ENCODE results near the gene SPRYD3. TPM values are rescaled to one million over a fixed set of nuclear protein-coding genes. Genes with fewer than 3 reads are reported as not detected.

Gene SPRYD3, protein sequence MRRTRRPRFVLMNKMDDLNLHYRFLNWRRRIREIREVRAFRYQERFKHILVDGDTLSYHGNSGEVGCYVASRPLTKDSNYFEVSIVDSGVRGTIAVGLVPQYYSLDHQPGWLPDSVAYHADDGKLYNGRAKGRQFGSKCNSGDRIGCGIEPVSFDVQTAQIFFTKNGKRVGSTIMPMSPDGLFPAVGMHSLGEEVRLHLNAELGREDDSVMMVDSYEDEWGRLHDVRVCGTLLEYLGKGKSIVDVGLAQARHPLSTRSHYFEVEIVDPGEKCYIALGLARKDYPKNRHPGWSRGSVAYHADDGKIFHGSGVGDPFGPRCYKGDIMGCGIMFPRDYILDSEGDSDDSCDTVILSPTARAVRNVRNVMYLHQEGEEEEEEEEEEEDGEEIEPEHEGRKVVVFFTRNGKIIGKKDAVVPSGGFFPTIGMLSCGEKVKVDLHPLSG
- total RNA-seq, result 9.3 and 25.7 TPM in 2 replicates

DNA sequence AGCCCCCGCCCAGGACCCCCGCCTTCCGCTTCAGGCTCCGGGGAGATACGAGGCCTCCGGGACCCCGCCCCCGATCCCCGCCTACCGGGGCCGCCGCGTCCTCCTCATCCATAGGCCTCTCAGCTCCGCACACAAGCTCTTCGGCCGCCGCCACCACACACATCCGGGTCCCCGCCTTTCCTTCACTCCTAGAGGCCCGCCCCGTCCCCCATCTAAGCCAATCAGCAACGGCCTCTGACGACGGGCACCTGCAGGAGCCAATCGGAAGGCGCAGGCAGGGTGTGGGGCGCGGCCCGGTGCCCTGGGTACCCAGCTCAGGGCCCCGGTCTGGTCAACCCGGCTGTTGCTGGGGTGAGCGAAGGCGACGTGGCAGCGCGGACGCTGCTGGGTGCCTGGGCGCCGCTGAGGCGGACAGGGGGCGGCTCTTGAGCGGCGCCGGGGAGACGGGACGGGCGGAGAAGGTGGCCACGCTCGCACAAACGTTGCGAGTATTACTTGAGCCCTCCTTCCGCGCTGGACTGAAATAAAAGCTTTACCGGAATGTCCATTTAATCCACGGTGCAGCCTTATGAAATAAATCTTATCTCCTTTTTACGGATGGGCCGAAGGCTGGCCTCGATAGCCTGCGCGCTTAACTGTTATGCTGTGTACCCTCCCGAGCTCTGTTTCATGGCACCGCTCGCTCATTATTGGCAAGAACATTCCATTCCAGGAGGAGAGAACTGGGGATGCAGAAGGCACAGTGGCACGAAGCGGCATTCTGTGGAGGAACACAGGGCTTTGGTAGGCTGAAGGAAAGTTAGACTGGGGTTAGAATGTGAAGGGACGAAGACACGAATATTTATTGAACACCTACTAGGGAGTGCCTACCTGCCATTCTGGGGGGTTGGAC is at the start of gene SPRYD3:
SPRYD3 (minus strand) TSS at position 165 of the 892 bp plus-strand sequence; CDS start at position 108, 57 bp downstream.

DNA sequence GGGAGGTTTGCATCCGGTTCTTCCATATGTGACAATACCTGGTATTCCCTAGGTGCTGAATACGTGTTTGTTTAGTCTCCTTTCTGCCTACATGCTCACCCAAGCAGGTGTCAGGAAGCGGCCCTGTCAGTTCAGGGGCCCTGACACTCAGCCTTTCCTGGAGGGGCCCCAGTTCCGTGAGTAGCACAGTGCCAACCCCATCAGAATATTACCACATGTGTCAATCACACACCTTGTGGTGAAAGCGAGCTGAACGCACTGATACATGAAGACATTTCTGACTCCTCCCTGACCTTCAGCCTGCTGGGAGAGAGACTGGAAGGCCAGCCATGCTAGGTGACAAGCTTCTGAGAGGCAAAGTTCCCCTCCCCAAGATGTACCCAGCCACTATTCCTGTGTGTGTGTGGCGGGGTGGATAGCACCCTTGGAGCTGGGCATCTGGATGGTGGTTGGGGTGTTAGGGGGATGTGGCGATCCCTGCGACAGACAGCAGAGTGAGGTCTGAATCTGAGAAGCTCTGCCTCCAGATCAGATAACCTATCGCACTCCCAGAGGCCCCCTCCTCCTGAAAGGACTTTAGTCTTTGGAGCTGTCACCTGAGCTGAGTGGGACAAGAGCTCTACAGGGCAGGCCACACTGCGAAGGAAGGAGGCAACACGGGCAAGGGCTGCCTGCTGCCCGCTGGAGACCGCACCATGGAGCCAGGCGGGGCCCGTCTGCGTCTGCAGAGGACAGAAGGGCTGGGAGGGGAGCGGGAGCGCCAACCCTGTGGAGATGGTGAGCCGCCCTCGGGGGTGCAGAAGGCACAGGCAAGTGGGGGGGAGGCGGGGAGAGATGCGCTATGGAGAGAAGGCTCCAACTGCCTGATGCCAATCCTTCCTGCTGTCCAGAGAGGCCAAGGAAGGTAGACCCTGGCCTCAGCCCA is 24.0 kb upstream of the SPRYD3 start, which contains the start of gene SOAT2:
SOAT2 (plus strand) TSS at position 604 of the 925 bp plus-strand sequence; CDS start at position 696, 92 bp downstream.

DNA sequence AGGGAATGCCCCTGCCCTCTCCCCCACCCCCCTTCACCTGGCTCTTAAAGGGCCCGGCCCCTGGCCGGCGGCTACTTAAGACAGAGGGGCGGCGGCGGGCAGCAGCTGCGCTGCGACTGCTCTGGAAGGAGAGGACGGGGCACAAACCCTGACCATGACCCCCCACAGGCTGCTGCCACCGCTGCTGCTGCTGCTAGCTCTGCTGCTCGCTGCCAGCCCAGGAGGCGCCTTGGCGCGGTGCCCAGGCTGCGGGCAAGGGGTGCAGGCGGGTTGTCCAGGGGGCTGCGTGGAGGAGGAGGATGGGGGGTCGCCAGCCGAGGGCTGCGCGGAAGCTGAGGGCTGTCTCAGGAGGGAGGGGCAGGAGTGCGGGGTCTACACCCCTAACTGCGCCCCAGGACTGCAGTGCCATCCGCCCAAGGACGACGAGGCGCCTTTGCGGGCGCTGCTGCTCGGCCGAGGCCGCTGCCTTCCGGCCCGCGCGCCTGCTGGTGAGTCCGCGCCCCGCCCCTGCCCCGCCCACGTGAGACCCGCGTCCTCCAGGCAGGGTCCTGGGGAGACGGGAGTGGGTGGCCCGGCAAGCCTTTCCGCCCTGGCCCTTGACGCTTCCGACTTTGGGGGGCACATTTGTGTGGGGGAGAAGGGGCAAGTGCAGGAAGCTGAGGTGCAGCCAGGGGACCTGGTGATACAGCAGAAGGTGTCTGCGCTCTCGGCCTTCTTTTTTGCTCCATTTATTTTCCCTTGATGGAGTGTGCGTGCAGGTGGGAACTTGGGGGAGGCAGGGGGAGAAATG is 18.6 kb upstream of the SPRYD3 start, which contains the start of gene IGFBP6:
IGFBP6 (plus strand) TSS at position 104 of the 790 bp plus-strand sequence; CDS start at position 155, 51 bp downstream.

DNA sequence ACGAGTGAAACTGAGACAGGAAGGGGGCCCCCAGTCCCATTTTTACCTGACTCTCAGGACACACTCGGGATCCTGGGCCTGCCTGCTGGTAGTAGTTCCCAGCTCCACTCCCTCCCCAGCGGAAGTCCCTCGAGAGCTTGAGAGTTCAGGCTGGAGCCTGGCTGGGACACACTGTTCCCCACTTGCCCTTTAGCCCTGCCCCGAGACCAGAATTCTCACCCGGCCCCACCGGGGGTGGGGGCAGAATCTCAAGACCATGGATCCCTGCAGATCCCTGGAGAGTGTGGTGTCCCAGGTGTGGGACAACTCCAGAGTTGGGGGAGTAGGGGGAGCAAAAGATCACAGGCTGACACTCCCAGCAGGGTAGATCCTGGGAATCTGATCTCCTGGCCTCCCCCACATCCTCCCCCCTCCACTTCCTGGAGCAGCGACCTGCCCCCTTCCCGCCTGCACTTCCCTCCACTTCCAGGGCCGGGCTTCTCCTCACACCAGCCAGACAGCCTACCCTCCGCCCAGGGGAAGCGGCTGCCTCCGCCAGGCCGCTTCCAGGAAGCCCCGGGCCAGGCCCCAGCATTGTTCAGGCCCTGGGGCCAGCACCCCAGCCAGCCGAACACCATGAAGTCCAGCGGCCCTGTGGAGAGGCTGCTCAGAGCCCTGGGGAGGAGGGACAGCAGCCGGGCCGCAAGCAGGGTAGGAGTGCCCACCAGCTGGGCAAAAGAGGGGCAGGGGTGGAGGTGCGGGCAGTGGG is 29.4 kb downstream of the SPRYD3 start, which contains the start of gene TNS2:
TNS2 (plus strand) TSS at position 495 of the 748 bp plus-strand sequence; CDS start at position 616, 121 bp downstream.

Other genes with a start within 250 kb of the SPRYD3 start
- not detected in 2 replicates for gene KRT79, start 245.1 kb downstream of the SPRYD3 start, total RNA-seq
- gene KRT78, start 230.4 kb downstream of the SPRYD3 start, total RNA-seq, result not detected in 2 replicates
- gene KRT8, start 174.3 kb downstream of the SPRYD3 start, total RNA-seq, result 32.7 and 229 TPM in 2 replicates
- gene KRT18, start 130.3 kb downstream of the SPRYD3 start, total RNA-seq, result 40.2 and 303 TPM in 2 replicates
- gene EIF4B, start 72.9 kb downstream of the SPRYD3 start, total RNA-seq, result 476 and 883 TPM in 2 replicates
- gene TNS2, start 29.3 kb downstream of the SPRYD3 start, total RNA-seq, result 44.6 and 127 TPM in 2 replicates
- 162 and 1,029 TPM in 2 replicates for gene IGFBP6, start 18.3 kb upstream of the SPRYD3 start, total RNA-seq
- gene SOAT2, start 24.1 kb upstream of the SPRYD3 start, total RNA-seq, result 0.48 TPM in 1 of 2 replicates, not detected in the other
- gene ZNF740, start 101.3 kb upstream of the SPRYD3 start, total RNA-seq, result 7.4 and 9.4 TPM in 2 replicates
- 1.2 and 7.5 TPM in 2 replicates for gene CSAD, start 101.5 kb upstream of the SPRYD3 start, total RNA-seq
- not detected in 2 replicates for gene ITGB7, start 127.9 kb upstream of the SPRYD3 start, total RNA-seq
- gene RARG, start 152.8 kb upstream of the SPRYD3 start, total RNA-seq, result 27.5 and 37.2 TPM in 2 replicates
- gene ESPL1, start 188.9 kb upstream of the SPRYD3 start, total RNA-seq, result 3.0 and 7.4 TPM in 2 replicates
- 447 and 505 TPM in 2 replicates for gene PFDN5, start 216.2 kb upstream of the SPRYD3 start, total RNA-seq
- 69.1 and 89.9 TPM in 2 replicates for gene MYG1, start 220.3 kb upstream of the SPRYD3 start, total RNA-seq
- gene AAAS, start 242.2 kb upstream of the SPRYD3 start, total RNA-seq, result 54.5 and 63.0 TPM in 2 replicates